Pancreas (tissue), 10 donors: Measurements from ENCODE around the gene EXOSC2. TPM values are rescaled to one million over a fixed set of nuclear protein-coding genes. Genes with fewer than 3 reads are reported as not detected.

Experiments
- ATAC-seq, 4 donors: fragments of 200-7000 bp; cut with Tn5 transposase; one replicate each; pipeline versions ENCODE4 v1.8.0 to v1.9.1; 2020; ENCODE audit warnings: mild to moderate bottlenecking in 4 of 4, moderate library complexity in 4 of 4
- DNase-seq, 6 donors: peaks; one replicate each; pipeline ENCODE4 v3.0.0-alpha.2; 2020
- FAIRE-seq: peaks from 2 replicates; lab custom pipeline; 2012; peaks lifted over from hg19 to GRCh38; lab: Jason Lieb, UNC
- H3K27ac ChIP-seq, 4 donors: fragments of 200-600 bp; sonication (generic); 1 replicate in 3 of 4; 2 replicates in 1 of 4; pipeline versions ENCODE4 v1.5.0 to v1.8.0; 2020
- H3K27me3 ChIP-seq, 4 donors: fragments of 200-600 bp; one replicate each; pipeline ENCODE4 v1.8.0; 2021
- H3K36me3 ChIP-seq, 3 donors: fragments of 200-600 bp; sonication (generic) in 1 of 3; one replicate each; pipeline versions ENCODE4 v1.5.0 to v1.8.0; 2020 to 2021
- H3K4me1 ChIP-seq, 3 donors: fragments of 200-600 bp; one replicate each; pipeline ENCODE4 v1.8.0; 2021
- H3K4me3 ChIP-seq, 4 donors: fragments of 200-600 bp; sonication (generic) in 2 of 4; one replicate each; pipeline versions ENCODE4 v1.5.0 to v1.8.0; 2020 to 2021
- H3K9me3 ChIP-seq, 4 donors: fragments of 200-600 bp; one replicate each; pipeline ENCODE4 v1.8.0; 2021
- WGBS, 2 donors: extraction: QIAGEN DNeasy Blood & Tissue Kit; methylation state at CpG; one replicate each; pipeline ENCODE4 v1.1.7; 2013; 5-methylcytosine and 5-hydroxymethylcytosine counted together
- intact Hi-C, 3 donors: fragments of 100-400 bp; cut with DNase I; formaldehyde crosslinking; loops; one replicate each; pipeline versions ENCODE4 v1.11.1 to v1.14.2; 2022
- polyA plus RNA-seq, 2 donors: library from polyadenylated mRNA; stranded (reverse); fragments of 200-250 nt; gene quantifications; one replicate each; pipeline ENCODE4 v1.2.3, GENCODE V29; 2013
- total RNA-seq, 6 donors: library from RNA; stranded (reverse); fragmentation: NEBNext Ultra II Directional in 4 of 6; extraction: Animal tissue kit (Norgen Biotek cat#: 25700) in 4 of 6; gene quantifications; one replicate each; pipeline versions ENCODE4 v1.2.1 to v1.2.4, GENCODE V29; 2021 to 2023
- TF ChIP-seq, protein P1 (sequence below), 4 donors: fragments of 200-600 bp; sonication (generic) in 3 of 4; IDR thresholded peaks; one replicate each; pipeline versions ENCODE4 v1.5.0 to v1.8.0; 2021; ENCODE audit warnings: antibody characterized with exemption in 4 of 4
- donor health status: healthy with polysubstance abuse.
- donor health status: DM: no; HTN: no; CAD: no; lungs with moderate emphysema.
- donor health status: DM: no; HTN: no; CAD: no.
- donor health status: control.
- donor health status: control.
- donor health status: Bipolar disorder and iron deficiency.
- donor health status: DM: yes; HTN: yes; CAD: no.
- donor health status: DM: no; HTN: no; CAD: no.
- donor health status: DM: no; HTN: no; CAD: no.
- donor health status: DM: yes; HTN: yes; CAD: no.

The EXOSC2 gene
- total and polyA plus RNA-seq, 8 donors: 9.1 to 15.5 (median 11.6) TPM

DNA sequence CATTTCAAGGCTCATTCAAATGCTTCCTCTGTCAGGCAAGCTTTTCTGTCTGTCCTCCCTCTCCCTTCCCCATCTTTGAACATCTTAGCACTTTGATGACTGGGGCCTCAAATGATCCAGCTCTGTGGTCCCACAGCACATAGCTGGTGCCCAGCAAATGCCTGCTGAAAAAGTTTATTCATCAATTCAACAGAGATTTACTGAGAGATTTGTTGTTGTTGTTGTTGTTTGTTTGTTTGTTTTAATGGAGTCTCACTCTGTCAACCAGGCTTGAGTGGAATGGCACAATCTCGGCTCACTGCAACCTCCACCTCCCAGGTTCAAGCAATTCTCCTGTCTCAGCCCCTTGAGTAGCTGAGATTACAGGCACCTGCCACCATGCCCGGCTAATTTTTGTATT lies 6.0 kb upstream of the EXOSC2 start:
- Histone ChIP-seq H3K27ac (no peak overlapping the region), H3K9me3 (no peaks in the 10 kb centered on the region), H3K4me1 (no peaks in the 10 kb centered on the region), H3K4me3 (no peak overlapping the region), H3K36me3 (no peaks in the 10 kb centered on the region), H3K27me3 (no peaks in the 10 kb centered on the region)
- TF ChIP-seq, protein P1, sequence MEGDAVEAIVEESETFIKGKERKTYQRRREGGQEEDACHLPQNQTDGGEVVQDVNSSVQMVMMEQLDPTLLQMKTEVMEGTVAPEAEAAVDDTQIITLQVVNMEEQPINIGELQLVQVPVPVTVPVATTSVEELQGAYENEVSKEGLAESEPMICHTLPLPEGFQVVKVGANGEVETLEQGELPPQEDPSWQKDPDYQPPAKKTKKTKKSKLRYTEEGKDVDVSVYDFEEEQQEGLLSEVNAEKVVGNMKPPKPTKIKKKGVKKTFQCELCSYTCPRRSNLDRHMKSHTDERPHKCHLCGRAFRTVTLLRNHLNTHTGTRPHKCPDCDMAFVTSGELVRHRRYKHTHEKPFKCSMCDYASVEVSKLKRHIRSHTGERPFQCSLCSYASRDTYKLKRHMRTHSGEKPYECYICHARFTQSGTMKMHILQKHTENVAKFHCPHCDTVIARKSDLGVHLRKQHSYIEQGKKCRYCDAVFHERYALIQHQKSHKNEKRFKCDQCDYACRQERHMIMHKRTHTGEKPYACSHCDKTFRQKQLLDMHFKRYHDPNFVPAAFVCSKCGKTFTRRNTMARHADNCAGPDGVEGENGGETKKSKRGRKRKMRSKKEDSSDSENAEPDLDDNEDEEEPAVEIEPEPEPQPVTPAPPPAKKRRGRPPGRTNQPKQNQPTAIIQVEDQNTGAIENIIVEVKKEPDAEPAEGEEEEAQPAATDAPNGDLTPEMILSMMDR (IDR thresholded peaks at IDR 0.05): no peak
- no peak for FAIRE-seq
- ATAC-seq: no peak
- no peak for DNase-seq
- WGBS, 2 donors: 66 to 86% methylated on average over 2 of the region's 2 CpGs
- intact Hi-C loops: no loop called here

DNA sequence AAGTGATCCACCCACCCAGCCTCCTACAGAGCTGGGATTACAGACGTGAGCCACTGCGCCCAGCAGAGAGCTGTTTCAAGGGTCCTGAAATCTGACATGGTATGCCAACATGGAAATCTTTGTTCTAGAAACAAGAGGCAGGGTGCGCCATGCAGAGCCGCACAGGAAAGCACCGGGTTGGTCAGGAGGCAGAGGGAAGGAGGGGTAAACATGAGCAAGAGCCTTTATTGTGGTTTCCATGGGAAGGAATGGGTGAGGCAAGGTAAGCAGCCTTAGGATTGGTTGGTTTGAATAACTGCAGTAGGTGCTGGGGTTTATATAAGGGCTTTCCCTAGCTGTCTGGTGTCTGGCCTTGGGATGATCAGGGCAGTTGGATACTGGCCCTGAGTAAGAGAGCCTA lies 5.5 kb upstream of the EXOSC2 start:
- Histone ChIP-seq H3K27ac (no peak overlapping the region), H3K4me1 (no peaks in the 10 kb centered on the region), H3K27me3 (no peaks in the 10 kb centered on the region), H3K36me3 (no peaks in the 10 kb centered on the region), H3K9me3 (no peaks in the 10 kb centered on the region), H3K4me3 (no peak overlapping the region)
- DNase-seq (no peak), ATAC-seq (no peak), FAIRE-seq (no peak)
- TF ChIP-seq, protein P1 (IDR thresholded peaks at IDR 0.05): no peak
- 79 to 81% methylated on average over 5 of the region's 5 CpGs for WGBS, 2 donors
- intact Hi-C loops: no loop called here

DNA sequence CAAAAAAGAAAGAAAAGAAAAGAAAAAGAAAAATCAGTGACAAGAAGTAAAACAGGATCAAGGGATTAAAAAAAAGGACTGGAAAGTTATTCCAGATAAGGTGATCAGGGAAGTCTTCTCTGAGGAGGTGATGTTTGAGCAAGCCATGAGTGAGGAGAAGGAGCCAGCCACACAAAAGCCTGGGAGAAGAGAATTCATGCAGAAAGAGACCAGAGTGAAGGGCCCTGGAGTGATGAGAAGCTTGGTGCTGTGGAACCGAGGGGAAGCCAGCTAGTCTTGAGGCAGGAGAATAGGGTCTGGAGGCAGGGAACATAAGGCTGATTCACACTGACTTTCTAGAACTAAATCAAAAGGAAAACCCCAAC lies 4.0 kb upstream of the EXOSC2 start:
- Histone ChIP-seq H3K4me1 (peaks cover 1 to 4% (median 3%) of the 10 kb centered on the region in 3 donors), H3K4me3 (peak overlapping the region in 2 of 4 donors; percentile 19 to 40), H3K9me3 (no peaks in the 10 kb centered on the region), H3K36me3 (no peaks in the 10 kb centered on the region), H3K27me3 (no peaks in the 10 kb centered on the region), H3K27ac (peak overlapping the region in 2 of 4 donors; percentile 47 to 54)
- intact Hi-C loops: no loop called here
- FAIRE-seq: no peak
- WGBS, 2 donors: 30 to 36% methylated on average over 1 of the region's 1 CpG
- TF ChIP-seq, protein P1 (IDR thresholded peaks at IDR 0.05): no peak
- DNase-seq: no peak
- ATAC-seq: no peak

DNA sequence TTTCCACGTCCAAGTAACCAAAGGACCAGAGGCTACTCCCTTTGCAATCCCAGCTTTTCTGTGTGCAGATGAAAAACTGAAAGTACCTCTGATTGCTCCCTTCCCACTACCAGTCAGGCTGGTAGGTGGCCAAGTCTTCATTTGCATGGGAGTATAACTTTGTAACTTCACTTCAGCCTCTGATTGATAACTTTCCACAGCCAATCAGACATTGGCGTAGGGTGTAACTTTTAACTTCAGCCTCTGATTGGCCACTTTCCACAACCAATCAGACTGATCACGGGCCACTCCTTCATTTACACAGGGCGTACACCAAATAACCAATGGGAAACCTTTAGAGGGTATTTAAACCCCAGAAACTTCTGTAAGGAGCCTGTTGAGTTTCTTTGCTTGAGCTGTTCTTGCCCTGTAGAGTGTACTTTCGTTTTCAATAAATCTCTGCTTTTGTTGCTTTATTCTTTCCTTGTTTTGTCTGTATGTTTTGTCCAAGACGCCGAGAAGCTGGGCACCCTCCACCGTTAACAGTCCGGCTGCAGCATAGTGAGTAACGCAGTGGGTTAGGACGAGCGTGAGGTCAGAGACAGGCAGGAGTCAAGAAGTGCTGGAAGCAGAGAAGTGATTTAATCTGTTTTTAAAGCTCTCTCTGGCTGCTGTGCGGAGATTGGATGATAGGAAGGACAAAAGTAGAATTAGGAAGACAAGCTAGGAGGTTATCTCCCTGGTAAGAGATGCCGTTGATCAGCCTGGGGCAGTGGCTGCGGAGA lies 3.5 kb upstream of the EXOSC2 start:
- Histone ChIP-seq H3K9me3 (no peaks in the 10 kb centered on the region), H3K4me1 (peaks cover 5 to 10% (median 9%) of the 10 kb centered on the region in 3 donors), H3K36me3 (no peaks in the 10 kb centered on the region), H3K27me3 (no peaks in the 10 kb centered on the region), H3K4me3 (peak overlapping the region in 2 of 4 donors; percentile 19 to 40), H3K27ac (peak overlapping the region in 3 of 4 donors; percentile 17 to 69 (median 47))
- WGBS, 2 donors: 38 to 54% methylated on average over 15 of the region's 15 CpGs
- TF ChIP-seq, protein P1 (IDR thresholded peaks at IDR 0.05): no peak
- intact Hi-C loops: loop anchor here in 1 of 3 donors (10.0 kb wide), 1 partner anchor 355 kb away; no protein-coding TSS in a partner anchor
- DNase-seq (peak in 4 of 6 donors; percentile 53 to 84 (median 80)), FAIRE-seq (peak; percentile 87), ATAC-seq (peak; percentile 75 to 82 (median 80))

DNA sequence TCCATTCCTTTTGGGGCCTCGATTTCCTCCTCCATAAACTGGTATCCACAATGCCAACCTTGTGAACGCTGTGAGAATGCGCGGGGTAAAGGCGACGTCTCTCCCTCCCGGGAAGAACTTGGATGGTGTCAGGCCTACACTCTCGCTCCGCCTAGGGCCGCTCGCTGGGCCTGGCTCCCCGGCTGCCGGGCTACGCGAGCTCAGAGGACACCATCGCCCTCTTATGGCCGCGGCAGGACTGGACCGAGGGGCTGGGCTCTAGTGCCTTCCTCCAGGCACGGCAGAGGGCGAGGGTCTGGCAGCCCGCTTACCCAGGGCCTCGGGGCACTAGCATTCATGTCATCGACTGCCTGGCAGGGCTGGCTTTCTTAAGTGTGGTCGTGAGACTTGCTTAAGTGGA lies 1.3 kb upstream of the EXOSC2 start:
- 49 to 50% methylated on average over 25 of the region's 25 CpGs for WGBS, 2 donors
- TF ChIP-seq, protein P1 (IDR thresholded peaks at IDR 0.05): no peak
- peak in 2 of 6 donors; percentile 24 to 40 for DNase-seq
- Histone ChIP-seq H3K36me3 (no peaks in the 10 kb centered on the region), H3K4me3 (no peak overlapping the region), H3K27ac (no peak overlapping the region), H3K9me3 (no peaks in the 10 kb centered on the region), H3K4me1 (peaks cover 5 to 11% (median 10%) of the 10 kb centered on the region in 3 donors), H3K27me3 (no peaks in the 10 kb centered on the region)
- no peak for FAIRE-seq
- intact Hi-C loops: loop anchor here in 1 of 3 donors (10.0 kb wide), 1 partner anchor 352 kb away; no protein-coding TSS in a partner anchor
- no peak for ATAC-seq
